Astrocyte (in vitro differentiated cells and primary cell): ENCODE measurements around the gene EXOC4. TPM values are rescaled to one million over a fixed set of nuclear protein-coding genes. Genes with fewer than 3 reads are reported as not detected.

ENCODE experiments used
- DNase-seq: peaks from one replicate; pipeline ENCODE4 v3.0.0-alpha.2; 2010; ENCODE audit warnings: low read depth
- FAIRE-seq: peaks from 2 replicates; lab custom pipeline; 2011; peaks lifted over from hg19 to GRCh38; lab: Jason Lieb, UNC
- H2AFZ ChIP-seq: 2 replicates; pipeline ENCODE4 v1.6.0; 2012; ENCODE audit warnings: low read depth, low read length, inconsistent platforms
- H3K27ac ChIP-seq: 2 replicates; pipeline ENCODE4 v1.5.1; 2011; ENCODE audit warnings: low read depth, low read length, inconsistent platforms
- H3K27me3 ChIP-seq: 2 replicates; pipeline ENCODE4 v1.6.0; 2011; ENCODE audit warnings: low read length, inconsistent platforms; ENCODE audit not compliant: insufficient read depth
- H3K36me3 ChIP-seq: 2 replicates; pipeline ENCODE4 v1.5.1; 2011; ENCODE audit warnings: low read length, inconsistent platforms; ENCODE audit not compliant: insufficient read depth
- H3K4me1 ChIP-seq: 2 replicates; pipeline ENCODE4 v1.5.1; 2011; ENCODE audit warnings: low read length, inconsistent platforms; ENCODE audit not compliant: insufficient read depth
- H3K4me2 ChIP-seq: 2 replicates; pipeline ENCODE4 v1.6.0; 2012; ENCODE audit warnings: low read length, inconsistent platforms
- H3K4me3 ChIP-seq: 2 replicates; pipeline ENCODE4 v1.5.1; 2011; ENCODE audit warnings: low read depth, mild to moderate bottlenecking, low read length, inconsistent platforms; ENCODE audit not compliant: insufficient read depth
- H3K79me2 ChIP-seq: 2 replicates; pipeline ENCODE4 v1.6.0; 2012; ENCODE audit warnings: mild to moderate bottlenecking, low read length, inconsistent platforms; ENCODE audit not compliant: insufficient read depth
- H3K9ac ChIP-seq: 2 replicates; pipeline ENCODE4 v1.6.0; 2012; ENCODE audit warnings: mild to moderate bottlenecking, low read length, inconsistent platforms
- H3K9me3 ChIP-seq: 2 replicates; pipeline ENCODE4 v1.5.1; 2012; ENCODE audit warnings: low read depth, mild to moderate bottlenecking, low read length, inconsistent platforms; ENCODE audit not compliant: insufficient read depth
- H4K20me1 ChIP-seq: 2 replicates; pipeline ENCODE4 v1.6.0; 2012; ENCODE audit warnings: low read length, inconsistent platforms; ENCODE audit not compliant: insufficient read depth
- H3K27ac Mint-ChIP-seq: one replicate; pipeline ENCODE4 v1.8.0; 2021; ENCODE audit warnings: mild to moderate bottlenecking, mixed read lengths; ENCODE audit not compliant: unreplicated experiment
- H3K27me3 Mint-ChIP-seq: one replicate; pipeline ENCODE4 v1.8.0; 2021; ENCODE audit warnings: low read depth, mixed read lengths; ENCODE audit not compliant: unreplicated experiment
- H3K36me3 Mint-ChIP-seq: one replicate; pipeline ENCODE4 v1.8.0; 2021; ENCODE audit warnings: low read depth, mixed read lengths; ENCODE audit not compliant: unreplicated experiment
- H3K4me1 Mint-ChIP-seq: one replicate; pipeline ENCODE4 v1.8.0; 2021; ENCODE audit warnings: low read depth, mixed read lengths; ENCODE audit not compliant: unreplicated experiment
- H3K4me3 Mint-ChIP-seq: one replicate; pipeline ENCODE4 v1.8.0; 2021; ENCODE audit warnings: mild to moderate bottlenecking, moderate library complexity, mixed read lengths; ENCODE audit not compliant: unreplicated experiment
- H3K9me3 Mint-ChIP-seq: one replicate; pipeline ENCODE4 v1.8.0; 2021; ENCODE audit warnings: mild to moderate bottlenecking, mixed read lengths; ENCODE audit not compliant: unreplicated experiment
- EZH2 ChIP-seq: IDR thresholded peaks from 2 replicates; pipeline ENCODE4 v1.6.1; 2012; ENCODE audit warnings: mild to moderate bottlenecking, low read length, inconsistent platforms; ENCODE audit not compliant: insufficient read depth
- total RNA-seq: library from RNA; stranded (reverse); gene quantifications from 2 replicates; pipeline ENCODE4 v1.2.1, GENCODE V29; 2021
- TF ChIP-seq, protein P1 (sequence below): IDR thresholded peaks from 2 replicates; pipeline ENCODE4 v1.5.1; 2011; ENCODE audit warnings: low read depth, mild to moderate bottlenecking, inconsistent platforms, low read length, moderate library complexity; ENCODE audit not compliant: insufficient read depth

Gene EXOC4
- total RNA-seq, 1 donor from 2014 or later: 57.5 TPM

DNA sequence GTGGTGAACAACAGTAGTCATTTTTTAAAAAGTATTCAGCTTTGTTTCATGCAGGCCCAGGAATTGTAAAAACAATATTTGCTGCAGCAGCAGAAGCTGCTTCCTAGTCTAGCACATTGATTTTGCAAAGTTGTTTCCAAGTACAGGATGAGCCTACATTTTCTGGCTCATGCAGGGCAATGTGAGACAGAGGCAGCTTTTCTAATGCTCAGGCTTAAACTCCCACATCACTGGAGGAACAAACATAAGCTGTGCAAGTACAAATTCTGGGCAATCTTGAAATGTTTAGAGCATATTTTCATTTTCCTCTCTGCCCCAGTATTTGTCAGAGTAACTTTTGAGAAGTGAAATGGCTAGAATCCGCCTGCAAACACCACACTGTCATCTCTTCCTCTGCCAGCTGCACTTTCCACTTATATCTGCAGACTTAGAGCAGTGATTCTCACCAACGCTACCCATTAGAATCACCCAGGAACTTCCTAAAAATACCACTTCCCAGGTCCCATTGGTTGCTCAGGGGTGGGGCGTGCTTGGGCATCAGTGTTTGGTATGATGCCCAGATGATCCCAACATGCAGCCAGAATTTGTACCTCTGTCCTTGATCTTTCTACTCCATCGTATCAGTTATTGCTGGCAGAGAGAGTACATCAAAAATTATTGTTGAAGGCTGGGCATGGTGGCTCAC, 570.1 kb downstream of the EXOC4 start:
- Mint-ChIP-seq H3K9me3 (no peaks in the 10 kb centered on the region), H3K4me3 (no peak overlapping the region), H3K4me1 (no peaks in the 10 kb centered on the region), H3K36me3 (peaks cover 4% of the 10 kb centered on the region), H3K27ac (no peak overlapping the region), H3K27me3 (no peaks in the 10 kb centered on the region)
- H3K4me1 ChIP-seq: no peaks in the 10 kb centered on the region
- H3K9me3 ChIP-seq: no peaks in the 10 kb centered on the region
- no peaks in the 10 kb centered on the region for H3K27me3 ChIP-seq
- FAIRE-seq (no peak), DNase-seq (no peak)
- H3K27ac ChIP-seq: no peak overlapping the region
- no peak overlapping the region for H3K9ac ChIP-seq
- TF ChIP-seq, protein P1, sequence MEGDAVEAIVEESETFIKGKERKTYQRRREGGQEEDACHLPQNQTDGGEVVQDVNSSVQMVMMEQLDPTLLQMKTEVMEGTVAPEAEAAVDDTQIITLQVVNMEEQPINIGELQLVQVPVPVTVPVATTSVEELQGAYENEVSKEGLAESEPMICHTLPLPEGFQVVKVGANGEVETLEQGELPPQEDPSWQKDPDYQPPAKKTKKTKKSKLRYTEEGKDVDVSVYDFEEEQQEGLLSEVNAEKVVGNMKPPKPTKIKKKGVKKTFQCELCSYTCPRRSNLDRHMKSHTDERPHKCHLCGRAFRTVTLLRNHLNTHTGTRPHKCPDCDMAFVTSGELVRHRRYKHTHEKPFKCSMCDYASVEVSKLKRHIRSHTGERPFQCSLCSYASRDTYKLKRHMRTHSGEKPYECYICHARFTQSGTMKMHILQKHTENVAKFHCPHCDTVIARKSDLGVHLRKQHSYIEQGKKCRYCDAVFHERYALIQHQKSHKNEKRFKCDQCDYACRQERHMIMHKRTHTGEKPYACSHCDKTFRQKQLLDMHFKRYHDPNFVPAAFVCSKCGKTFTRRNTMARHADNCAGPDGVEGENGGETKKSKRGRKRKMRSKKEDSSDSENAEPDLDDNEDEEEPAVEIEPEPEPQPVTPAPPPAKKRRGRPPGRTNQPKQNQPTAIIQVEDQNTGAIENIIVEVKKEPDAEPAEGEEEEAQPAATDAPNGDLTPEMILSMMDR: no peak
- TF ChIP-seq EZH2: no peak
- no peak overlapping the region for H3K4me2 ChIP-seq
- H3K36me3 ChIP-seq: no peaks in the 10 kb centered on the region
- no peak overlapping the region for H3K4me3 ChIP-seq
- no peaks in the 10 kb centered on the region for H3K79me2 ChIP-seq
- H2AFZ ChIP-seq: no peak overlapping the region
- H4K20me1 ChIP-seq: no peaks in the 10 kb centered on the region

GRCh38 chr7:133824132-133824531, 571.3 kb downstream of the EXOC4 start:
- H3K36me3 Mint-ChIP-seq: peaks cover 2% of the 10 kb centered on the region
- H3K9ac ChIP-seq: no peak overlapping the region
- no peaks in the 10 kb centered on the region for H3K4me1 Mint-ChIP-seq
- no peaks in the 10 kb centered on the region for H3K79me2 ChIP-seq
- no peaks in the 10 kb centered on the region for H3K27me3 ChIP-seq
- H4K20me1 ChIP-seq: no peaks in the 10 kb centered on the region
- no peaks in the 10 kb centered on the region for H3K9me3 ChIP-seq
- H3K4me2 ChIP-seq: no peak overlapping the region
- no peak overlapping the region for H3K4me3 ChIP-seq
- H2AFZ ChIP-seq: no peak overlapping the region
- peaks cover 4% of the 10 kb centered on the region for H3K4me1 ChIP-seq
- H3K27ac ChIP-seq: no peak overlapping the region
- no peak overlapping the region for H3K27ac Mint-ChIP-seq
- H3K4me3 Mint-ChIP-seq: no peak overlapping the region
- H3K27me3 Mint-ChIP-seq: no peaks in the 10 kb centered on the region
- DNase-seq: no peak
- no peaks in the 10 kb centered on the region for H3K36me3 ChIP-seq
- no peak for FAIRE-seq
- TF ChIP-seq EZH2: no peak
- TF ChIP-seq, protein P1: no peak
- H3K9me3 Mint-ChIP-seq: no peaks in the 10 kb centered on the region
